HTERT RPE-1 (cell line): ENCODE results near the gene SCAMP2.
"Not testable (repeated sequence)": the region's sequence is repeated elsewhere in the genome, so short reads cannot be mapped to it uniquely, and the experiment has no call there.

Experiments
- in situ Hi-C: fragments of 300-500 bp; cut with MboI; formaldehyde crosslinking; loops from 4 replicates; pipeline ENCODE4 v1.14.3; 2020; ENCODE audit warnings: low sequenced_read_pairs

SCAMP2 gene

GRCh38 chr15:74891469-74891868 lies 18.3 kb upstream of the SCAMP2 start:
- in situ Hi-C loops: no loop called here

DNA sequence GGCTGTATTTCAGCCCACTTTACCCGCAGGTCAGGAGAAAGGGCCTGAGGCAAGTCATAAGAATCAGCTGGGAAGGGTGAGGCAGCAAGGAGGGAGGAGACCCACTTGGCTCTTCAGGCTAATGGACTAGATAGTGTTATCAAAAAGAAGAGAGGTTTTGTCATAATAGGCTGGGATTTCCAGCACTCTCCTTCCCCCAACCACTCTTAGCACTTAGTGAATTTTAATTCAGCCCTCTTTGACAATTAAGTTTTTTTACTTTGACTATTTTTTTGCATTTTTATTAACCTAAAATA lies 17.4 kb upstream of the SCAMP2 start:
- in situ Hi-C loops: no loop called here

- in situ Hi-C loops: no loop called here
Observed at GRCh38 chr15:74889883-74890664, 16.9 kb upstream of the SCAMP2 start, which contains the start of gene MPI. Gene MPI (plus strand): TSS chr15:74890042. CDS start chr15:74890074, 32 bp downstream.

GRCh38 chr15:74889390-74889882 lies 16.3 kb upstream of the SCAMP2 start:
- in situ Hi-C loops: no loop called here

DNA sequence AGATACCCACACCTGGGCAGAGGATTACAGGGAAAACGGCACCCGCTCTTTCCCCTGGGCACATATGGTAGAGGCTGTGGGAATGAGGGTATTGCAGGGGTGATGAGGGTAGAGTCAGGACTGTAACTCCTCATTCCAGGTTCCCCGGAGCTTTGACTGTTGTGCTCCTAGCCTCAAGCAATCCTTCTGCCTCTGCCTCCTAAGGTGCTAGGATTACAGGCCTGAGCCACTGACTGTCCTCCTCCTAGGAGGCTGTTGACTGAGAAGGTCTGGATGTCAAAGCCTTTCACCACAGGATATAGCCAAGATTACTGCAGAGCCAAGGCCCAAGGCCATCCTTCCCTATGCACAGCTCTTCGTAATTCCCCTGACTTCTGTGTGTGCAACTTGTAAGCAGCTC lies 15.6 kb upstream of the SCAMP2 start:
- in situ Hi-C loops: no loop called here

DNA sequence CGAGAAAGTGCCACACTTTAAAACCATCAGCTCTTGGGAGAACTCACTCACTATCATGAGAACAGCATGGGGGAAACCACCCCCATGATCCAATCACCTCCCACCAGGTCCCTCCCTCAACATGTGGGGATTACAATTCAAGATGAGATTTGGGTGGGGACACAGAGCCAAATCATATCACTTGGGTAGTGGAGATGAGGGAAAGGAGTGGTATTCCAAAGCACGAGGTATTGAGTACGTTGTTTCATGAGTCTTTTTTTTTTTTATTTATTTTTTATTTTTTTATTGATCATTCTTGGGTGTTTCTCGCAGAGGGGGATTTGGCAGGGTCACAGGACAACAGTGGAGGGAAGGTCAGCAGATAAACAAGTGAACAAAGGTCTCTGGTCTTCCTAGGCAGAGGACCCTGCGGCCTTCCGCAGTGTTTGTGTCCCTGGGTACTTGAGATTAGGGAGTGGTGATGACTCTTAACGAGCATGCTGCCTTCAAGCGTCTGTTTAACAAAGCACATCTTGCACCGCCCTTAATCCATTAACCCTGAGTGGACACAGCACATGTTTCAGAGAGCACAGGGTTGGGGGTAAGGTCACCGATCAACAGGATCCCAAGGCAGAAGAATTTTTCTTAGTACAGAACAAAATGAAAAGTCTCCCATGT lies 14.5 kb upstream of the SCAMP2 start:
- in situ Hi-C loops: not testable (repeated sequence)

- in situ Hi-C loops: no loop called here
Observed at GRCh38 chr15:74885461-74885860, 12.3 kb upstream of the SCAMP2 start.

- in situ Hi-C loops: no loop called here
Observed at GRCh38 chr15:74884428-74885223, 11.5 kb upstream of the SCAMP2 start.

DNA sequence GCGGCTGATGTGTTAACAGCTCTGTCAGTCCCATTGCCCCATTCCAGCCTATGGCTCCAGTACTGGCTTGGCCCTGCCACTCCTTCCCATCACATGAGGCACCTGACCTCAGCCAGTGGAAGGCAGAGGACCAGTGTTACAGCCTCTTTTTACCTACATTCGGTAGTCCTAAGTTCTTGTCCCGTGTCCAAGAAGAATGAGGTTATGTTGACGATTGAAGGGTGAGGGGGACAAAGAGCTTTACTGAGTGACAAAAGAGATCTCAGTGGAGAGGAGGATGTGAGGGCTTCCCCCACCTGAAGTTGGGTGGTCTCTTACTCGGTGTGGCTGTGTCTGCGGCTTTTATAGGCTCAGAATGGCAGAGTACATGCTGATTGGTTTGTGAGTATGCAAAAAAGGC lies 9.4 kb upstream of the SCAMP2 start:
- in situ Hi-C loops: no loop called here

DNA sequence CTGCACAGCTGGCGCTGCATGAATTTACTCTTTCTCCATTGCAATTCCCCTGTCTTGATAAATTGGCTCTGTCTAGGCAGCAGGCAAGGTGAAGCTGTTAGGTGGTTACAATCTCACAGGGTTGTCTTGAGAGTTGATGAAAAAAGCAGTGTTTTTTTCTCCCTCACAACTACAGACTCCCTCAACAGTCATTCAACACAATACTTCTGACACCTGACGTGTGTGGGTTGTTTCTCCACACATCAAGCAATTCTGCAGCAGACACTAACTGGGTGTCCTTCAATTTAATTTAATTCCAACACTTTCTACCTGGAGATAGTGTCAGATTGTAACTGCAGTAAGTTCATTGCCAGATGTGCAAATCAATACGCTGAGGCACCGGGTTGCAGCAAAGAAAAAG lies 5.1 kb upstream of the SCAMP2 start:
- in situ Hi-C loops: no loop called here

- in situ Hi-C loops: no loop called here
Observed at GRCh38 chr15:74873756-74874424, 725 bp upstream of the SCAMP2 start.

DNA sequence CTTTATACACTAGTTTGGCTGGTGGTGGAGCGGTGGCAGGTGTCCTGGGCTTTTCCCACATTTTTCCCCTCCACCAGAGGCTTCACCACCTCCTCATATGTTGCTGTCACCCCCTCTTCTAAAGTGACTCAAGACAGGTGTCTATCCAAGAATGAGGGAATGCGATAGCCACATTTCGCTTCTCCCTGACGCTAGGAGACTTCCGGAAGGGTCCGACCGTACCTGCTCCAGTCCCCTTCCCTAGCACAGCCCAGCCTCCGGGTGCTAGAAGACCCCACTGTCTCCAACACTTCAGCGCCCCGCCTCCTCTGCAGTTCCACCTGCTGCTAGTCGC lies 496 bp downstream of the SCAMP2 start:
- in situ Hi-C loops: no loop called here

GRCh38 chr15:74870436-74871215 lies 2.5 kb downstream of the SCAMP2 start:
- in situ Hi-C loops: no loop called here

GRCh38 chr15:74869726-74870407 lies 3.3 kb downstream of the SCAMP2 start:
- in situ Hi-C loops: no loop called here

DNA sequence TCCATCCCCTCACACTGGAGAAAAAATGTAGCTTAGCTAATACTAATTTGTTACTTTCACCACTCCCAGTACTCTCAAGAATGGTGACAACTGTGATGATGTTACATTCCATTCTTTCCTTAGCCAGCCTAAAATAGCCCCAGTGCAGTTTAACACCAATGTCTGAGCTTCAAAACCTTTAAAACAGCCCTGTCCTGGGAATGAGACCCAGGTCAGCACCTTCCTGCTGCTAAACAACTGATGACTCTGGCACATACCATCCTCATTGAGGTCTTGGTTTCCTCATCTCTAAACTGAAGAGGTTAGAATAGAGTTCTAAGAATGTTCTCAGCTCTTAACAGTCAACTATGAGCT lies 3.8 kb downstream of the SCAMP2 start:
- in situ Hi-C loops: no loop called here

GRCh38 chr15:74868059-74868458 lies 5.1 kb downstream of the SCAMP2 start:
- in situ Hi-C loops: no loop called here

GRCh38 chr15:74867466-74868038 lies 5.6 kb downstream of the SCAMP2 start:
- in situ Hi-C loops: no loop called here

- in situ Hi-C loops: no loop called here
Observed at GRCh38 chr15:74866090-74866489, 7.1 kb downstream of the SCAMP2 start.

- in situ Hi-C loops: no loop called here
Observed at GRCh38 chr15:74865316-74865715, 7.8 kb downstream of the SCAMP2 start.

- in situ Hi-C loops: no loop called here
Observed at GRCh38 chr15:74864296-74864695, 8.9 kb downstream of the SCAMP2 start.
